ENCODE measurements around the gene CPXM1.

CPXM1 gene

DNA sequence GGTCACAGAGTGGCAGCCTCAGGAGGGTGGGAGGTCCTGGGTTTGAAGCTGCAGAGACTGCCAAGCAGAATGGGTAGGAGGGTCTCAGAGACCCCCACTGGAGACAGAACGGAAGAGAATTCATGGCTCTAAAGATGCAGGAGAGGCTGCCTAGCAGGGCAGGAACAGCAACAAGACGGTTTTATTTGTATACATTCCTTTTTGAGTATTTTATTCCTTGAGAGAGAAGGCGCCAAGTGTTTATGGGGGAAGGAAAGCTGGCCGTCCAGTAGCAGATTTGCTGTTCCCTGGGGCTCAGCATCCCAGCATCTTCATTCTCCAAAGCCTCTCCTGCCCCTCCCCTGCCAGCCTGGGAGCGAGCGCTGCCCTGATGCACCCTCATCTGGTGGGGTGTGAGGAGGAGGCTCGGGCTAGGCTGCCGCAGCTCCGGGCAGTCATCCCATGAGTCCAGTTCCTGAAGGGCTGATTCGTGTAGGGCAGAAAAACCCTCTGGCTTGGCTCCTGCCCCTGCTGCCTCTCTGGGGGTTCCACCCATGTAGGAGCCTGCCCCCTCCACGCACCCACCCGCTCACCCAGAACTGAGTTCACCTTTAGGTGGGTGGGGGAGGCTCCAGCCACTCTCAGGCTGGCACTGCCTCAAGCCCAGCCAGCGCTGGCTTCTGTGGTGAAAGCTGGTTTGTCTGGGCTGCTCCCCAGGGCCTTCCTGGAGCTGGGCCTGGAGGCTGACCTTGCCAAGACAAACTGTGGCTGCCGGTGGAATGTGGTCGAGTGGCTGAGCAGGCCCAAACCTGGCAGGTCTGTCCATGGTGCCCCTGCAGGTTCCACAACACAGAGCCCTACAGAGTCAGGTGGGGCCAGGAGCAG, 32.4 kb downstream of the CPXM1 start:
- TF ChIP-seq, protein P1, sequence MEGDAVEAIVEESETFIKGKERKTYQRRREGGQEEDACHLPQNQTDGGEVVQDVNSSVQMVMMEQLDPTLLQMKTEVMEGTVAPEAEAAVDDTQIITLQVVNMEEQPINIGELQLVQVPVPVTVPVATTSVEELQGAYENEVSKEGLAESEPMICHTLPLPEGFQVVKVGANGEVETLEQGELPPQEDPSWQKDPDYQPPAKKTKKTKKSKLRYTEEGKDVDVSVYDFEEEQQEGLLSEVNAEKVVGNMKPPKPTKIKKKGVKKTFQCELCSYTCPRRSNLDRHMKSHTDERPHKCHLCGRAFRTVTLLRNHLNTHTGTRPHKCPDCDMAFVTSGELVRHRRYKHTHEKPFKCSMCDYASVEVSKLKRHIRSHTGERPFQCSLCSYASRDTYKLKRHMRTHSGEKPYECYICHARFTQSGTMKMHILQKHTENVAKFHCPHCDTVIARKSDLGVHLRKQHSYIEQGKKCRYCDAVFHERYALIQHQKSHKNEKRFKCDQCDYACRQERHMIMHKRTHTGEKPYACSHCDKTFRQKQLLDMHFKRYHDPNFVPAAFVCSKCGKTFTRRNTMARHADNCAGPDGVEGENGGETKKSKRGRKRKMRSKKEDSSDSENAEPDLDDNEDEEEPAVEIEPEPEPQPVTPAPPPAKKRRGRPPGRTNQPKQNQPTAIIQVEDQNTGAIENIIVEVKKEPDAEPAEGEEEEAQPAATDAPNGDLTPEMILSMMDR (IDR thresholded peaks at IDR 0.05; ENCODE audit: insufficient read depth, low read length, missing control alignments) = no peak
- no peak overlapping the region for H3K4me3 ChIP-seq (ENCODE audit: low read depth, low read length)
- ChIA-PET POLR2A (interaction anchor here (0.6 kb wide), 1 partner anchor 92 kb away, joined by 3 read pairs; no protein-coding TSS in a partner anchor), CTCF (interaction anchor here (1.2 to 4.4 kb wide), 3 partner anchors 14 to 93 kb away, joined by 3 to 38 read pairs (median 3); no protein-coding TSS in a partner anchor)
- DNase-seq (ENCODE audit: low read depth, low spot score) = peak; percentile 9

DNA sequence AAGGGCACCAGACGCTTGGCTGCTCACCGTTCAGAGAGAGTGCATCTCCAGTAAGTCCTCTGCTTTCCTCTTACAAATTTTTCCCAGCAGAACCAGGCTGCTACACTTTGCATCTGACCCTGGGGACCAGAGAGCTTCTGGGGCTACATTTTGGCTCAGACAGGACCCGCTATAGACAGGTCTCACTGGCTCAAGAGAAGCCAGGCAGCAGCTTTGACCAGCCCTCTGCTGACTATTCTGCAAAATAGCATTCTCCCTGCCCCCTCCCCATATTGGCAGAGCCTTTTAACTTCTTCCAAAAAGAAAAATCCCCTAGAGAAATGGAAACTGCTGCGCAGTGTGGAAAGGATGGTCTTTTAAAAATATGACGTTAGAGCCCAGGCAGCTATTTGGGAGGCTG, 37.2 kb downstream of the CPXM1 start:
- H3K4me3 ChIP-seq (ENCODE audit: low read depth, low read length) = no peak overlapping the region
- DNase-seq (ENCODE audit: low read depth, low spot score) = no peak
- ChIA-PET POLR2A (no interaction called here), CTCF (interaction anchor here (1.4 to 13.6 kb wide), 3 partner anchors 9 to 90 kb away, joined by 5 to 337 read pairs (median 43); no protein-coding TSS in a partner anchor)
- TF ChIP-seq, protein P1 (IDR thresholded peaks at IDR 0.05; ENCODE audit: insufficient read depth, low read length, missing control alignments) = no peak

DNA sequence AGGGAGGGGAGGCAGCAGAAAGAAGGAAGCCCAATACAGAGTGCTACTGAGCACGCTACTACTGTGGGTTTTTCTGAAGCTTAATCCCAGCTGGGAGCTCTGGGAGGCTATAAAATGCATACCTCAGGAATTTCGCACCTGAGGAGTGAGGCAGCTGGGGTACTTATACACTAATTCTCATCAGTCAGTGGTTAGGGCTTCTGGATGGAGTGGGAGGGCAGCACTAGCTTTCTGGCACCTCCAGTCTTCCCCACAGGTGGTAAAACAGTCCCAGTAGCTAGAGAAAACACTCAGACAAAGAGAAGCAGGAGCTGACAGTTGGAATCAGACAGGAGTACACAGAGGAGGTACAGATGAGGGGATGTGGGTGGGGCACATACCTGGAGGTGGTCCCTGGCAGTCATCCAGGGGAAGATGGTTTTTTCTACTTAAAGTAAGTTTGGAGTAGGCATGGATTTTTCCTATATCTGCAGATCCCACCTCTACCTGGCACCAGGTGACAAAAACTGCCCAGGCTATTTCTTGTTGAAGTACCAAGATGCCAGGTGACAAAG, 37.8 kb downstream of the CPXM1 start:
- ChIA-PET POLR2A (no interaction called here), CTCF (interaction anchor here (1.7 to 13.6 kb wide), 4 partner anchors 9 to 238 kb away, joined by 5 to 337 read pairs (median 25); no protein-coding TSS in a partner anchor)
- TF ChIP-seq, protein P1 (IDR thresholded peaks at IDR 0.05; ENCODE audit: insufficient read depth, low read length, missing control alignments) = no peak
- H3K4me3 ChIP-seq (ENCODE audit: low read depth, low read length) = no peak overlapping the region
- DNase-seq (ENCODE audit: low read depth, low spot score) = no peak

DNA sequence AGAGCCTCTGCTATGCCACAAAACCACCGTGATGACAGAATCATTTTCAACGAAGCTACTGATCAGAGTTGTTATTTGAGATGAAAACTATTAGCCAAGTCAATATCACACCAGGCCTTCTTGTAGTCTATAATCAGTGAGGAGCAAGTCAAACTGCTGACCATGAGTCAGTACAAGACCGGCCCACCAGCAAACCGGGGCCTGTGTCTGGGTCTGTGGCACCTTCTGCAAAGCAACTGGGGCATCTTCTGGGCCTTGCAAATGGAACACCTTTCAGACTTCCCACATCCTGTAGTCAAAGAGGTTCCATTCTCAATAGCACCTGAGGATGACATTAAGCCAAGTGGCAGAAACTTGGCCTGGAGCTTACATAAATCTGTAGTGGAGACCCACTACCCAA, 38.5 kb downstream of the CPXM1 start:
- no peak overlapping the region for H3K4me3 ChIP-seq (ENCODE audit: low read depth, low read length)
- TF ChIP-seq, protein P1 (IDR thresholded peaks at IDR 0.05; ENCODE audit: insufficient read depth, low read length, missing control alignments) = no peak
- ChIA-PET CTCF (interaction anchor here (1.7 to 13.6 kb wide), 4 partner anchors 8 to 239 kb away, joined by 5 to 337 read pairs (median 25); no protein-coding TSS in a partner anchor), POLR2A (no interaction called here)
- DNase-seq (ENCODE audit: low read depth, low spot score) = no peak

DNA sequence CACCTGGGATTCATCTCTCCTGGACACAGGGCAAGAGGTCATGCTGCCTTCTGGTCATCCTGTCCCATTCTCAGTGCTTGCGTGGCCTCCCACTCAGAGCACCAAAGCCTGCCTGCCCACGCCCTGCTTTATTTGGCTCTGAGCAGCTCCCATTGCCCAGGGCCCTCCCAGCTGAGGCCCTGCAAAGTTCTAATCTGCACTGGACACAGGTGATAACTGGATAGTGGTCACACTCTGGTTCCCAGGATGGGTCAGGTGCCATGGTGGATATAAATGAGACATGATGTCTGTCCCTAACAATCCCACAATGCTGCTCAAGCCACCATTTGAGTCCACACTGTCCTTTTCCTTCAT, 39.5 kb downstream of the CPXM1 start:
- no peak overlapping the region for H3K4me3 ChIP-seq (ENCODE audit: low read depth, low read length)
- no peak for DNase-seq (ENCODE audit: low read depth, low spot score)
- TF ChIP-seq, protein P1 (IDR thresholded peaks at IDR 0.05; ENCODE audit: insufficient read depth, low read length, missing control alignments) = no peak
- POLR2A ChIA-PET = no interaction called here
- CTCF ChIA-PET = interaction anchor here (1.2 to 13.6 kb wide), 4 partner anchors 8 to 240 kb away, joined by 4 to 337 read pairs (median 6); no protein-coding TSS in a partner anchor
